H1 (cell line): Measurements from ENCODE around the gene SLC2A1. TPM values are rescaled to one million over a fixed set of nuclear protein-coding genes. Genes with fewer than 3 reads are reported as not detected.

Experiments
- BCL11A ChIP-seq, 2 experiments: IDR thresholded peaks; one replicate each; pipeline ENCODE4 v1.6.1; 2011; ENCODE audit warnings: low read depth in 2 of 2, low read length in 2 of 2, mild to moderate bottlenecking in 2 of 2
- HDAC2 ChIP-seq, 2 experiments: fragments of 300-600 bp in 1 of 2; sonication (generic) in 1 of 2; IDR thresholded peaks; 2 replicates each; pipeline ENCODE4 v1.6.1; 2011 to 2012; ENCODE audit warnings: low read depth in 2 of 2, low read length in 2 of 2, mild to moderate bottlenecking in 2 of 2, moderate library complexity in 2 of 2, borderline replicate concordance in 1 of 2, inconsistent platforms in 1 of 2
- MAX ChIP-seq: IDR thresholded peaks from 2 replicates; pipeline ENCODE4 v1.6.1; 2012; ENCODE audit warnings: inconsistent platforms
- PHF8 ChIP-seq: fragments of 200-600 bp; sonication (generic); conservative IDR thresholded peaks from 2 replicates; pipeline ENCODE4 v1.7.1; 2012; ENCODE audit warnings: low read depth, mild to moderate bottlenecking, inconsistent platforms, low read length, moderate library complexity
- RFX5 ChIP-seq: IDR thresholded peaks from 2 replicates; pipeline ENCODE4 v1.6.1; 2011; ENCODE audit warnings: low read depth, low read length, improper control_type of control experiment, borderline replicate concordance
- SIN3A ChIP-seq, 2 experiments: IDR thresholded peaks in 1 of 2; conservative IDR thresholded peaks in 1 of 2; 2 replicates each; pipeline ENCODE4 v1.6.1; 2011 to 2012; ENCODE audit warnings: low read length in 2 of 2, improper control_type of control experiment in 1 of 2, low read depth in 1 of 2, mild to moderate bottlenecking in 1 of 2
- SIRT6 ChIP-seq: IDR thresholded peaks from one replicate; pipeline ENCODE4 v1.7.1; 2012; ENCODE audit warnings: low read length, inconsistent platforms
- SP1 ChIP-seq: IDR thresholded peaks from 2 replicates; pipeline ENCODE4 v1.6.1; 2011; ENCODE audit warnings: low read depth, low read length
- polyA plus RNA-seq, 7 experiments: library from polyadenylated mRNA; depleted of rRNA in 3 of 7; stranded (reverse) in 5 of 7; unstranded in 2 of 7; fragments of >200 nt in 5 of 7; fragments of 200-250 nt in 2 of 7; gene quantifications; 1 replicate in 5 of 7; 2 replicates in 1 of 7; 4 replicates in 1 of 7; pipeline versions ENCODE4 v1.2.1 to v1.2.3, GENCODE V29; 2011 to 2013; ENCODE audit warnings: missing spikeins in 2 of 7, mixed read lengths in 2 of 7
- total RNA-seq: library from RNA; stranded (reverse); fragmentation: NEBNext Ultra II Directional; extraction: Animal tissue kit (Norgen Biotek cat#: 25700); gene quantifications from 2 replicates; pipeline ENCODE4 v1.2.1, GENCODE V29; 2021

SLC2A1 gene
- total and polyA plus RNA-seq, 2 of the 8 experiments (the other 6 are each of a cell fraction or from before 2014, with no cell fraction given): 230 to 308 TPM

- TF ChIP-seq SP1: no peak
- no peak for TF ChIP-seq BCL11A (IDR thresholded peaks at IDR 0.05; ENCODE audit: low read depth in 2 of 2, low read length in 2 of 2)
- TF ChIP-seq SIRT6: no peak
- no peak for TF ChIP-seq MAX
- no peak for TF ChIP-seq PHF8
- TF ChIP-seq SIN3A (conservative IDR thresholded peaks at IDR 0.05 in 1 of 2, IDR thresholded peaks at IDR 0.05 in 1 of 2; ENCODE audit: low read depth in 1 of 2, low read length in 2 of 2): no peak
- no peak for TF ChIP-seq HDAC2 (IDR thresholded peaks at IDR 0.05; ENCODE audit: borderline replicate concordance in 1 of 2, low read depth in 2 of 2, low read length in 2 of 2)
- no peak for TF ChIP-seq RFX5
These were observed 3.2 kb downstream of the SLC2A1 start (continued) for GRCh38 chr1:42955311-42956063.
